ENCODE data around the gene SMIM7. TPM values are rescaled to one million over a fixed set of nuclear protein-coding genes. Genes with fewer than 3 reads are reported as not detected.

The SMIM7 gene
- total and polyA plus RNA-seq, 2 of the 13 experiments (the other 11 are each of a cell fraction or from before 2014, with no cell fraction given): 55.7 to 74.9 TPM

- TF ChIP-seq ZNF772 (CRISPR knock-in tag; IDR thresholded peaks at IDR 0.05) (peak; percentile 43; the same call in 1 of the 2 replicates), ZBED4 (CRISPR knock-in tag; IDR thresholded peaks at IDR 0.05; ENCODE audit: borderline replicate concordance) (no peak), MIXL1 (CRISPR knock-in tag; IDR thresholded peaks at IDR 0.05) (peak; percentile 71), ZNF142 (CRISPR knock-in tag; IDR thresholded peaks at IDR 0.05) (peak; percentile 67; the same call in 1 of the 2 replicates), HBP1 (CRISPR knock-in tag; IDR thresholded peaks at IDR 0.05; ENCODE audit: low read depth) (0 out of 2 replicates have a peak, but pooled peaks have one; percentile 33), TCF12 (IDR thresholded peaks at IDR 0.05) (no peak), TCF12 (CRISPR knock-in tag; IDR thresholded peaks at IDR 0.05) (no peak), ZXDC (CRISPR knock-in tag; IDR thresholded peaks at IDR 0.05) (no peak; the same call in 1 of the 2 replicates), GMEB2 (CRISPR knock-in tag; IDR thresholded peaks at IDR 0.05; ENCODE audit: low read depth) (peak; percentile 67), SMARCC2 (IDR thresholded peaks at IDR 0.05) (no peak), SMC3 (IDR thresholded peaks at IDR 0.05; ENCODE audit: low read length) (no peak)
These were observed at the start of gene SMIM7 (continued) for GRCh38 chr19:16659832-16660708.
